Measurements from ENCODE around the gene GLT1D1. TPM values are rescaled to one million over a fixed set of nuclear protein-coding genes. Genes with fewer than 3 reads are reported as not detected.

The GLT1D1 gene
- total RNA-seq, 1 experiment from 2014 or later, result not detected

DNA sequence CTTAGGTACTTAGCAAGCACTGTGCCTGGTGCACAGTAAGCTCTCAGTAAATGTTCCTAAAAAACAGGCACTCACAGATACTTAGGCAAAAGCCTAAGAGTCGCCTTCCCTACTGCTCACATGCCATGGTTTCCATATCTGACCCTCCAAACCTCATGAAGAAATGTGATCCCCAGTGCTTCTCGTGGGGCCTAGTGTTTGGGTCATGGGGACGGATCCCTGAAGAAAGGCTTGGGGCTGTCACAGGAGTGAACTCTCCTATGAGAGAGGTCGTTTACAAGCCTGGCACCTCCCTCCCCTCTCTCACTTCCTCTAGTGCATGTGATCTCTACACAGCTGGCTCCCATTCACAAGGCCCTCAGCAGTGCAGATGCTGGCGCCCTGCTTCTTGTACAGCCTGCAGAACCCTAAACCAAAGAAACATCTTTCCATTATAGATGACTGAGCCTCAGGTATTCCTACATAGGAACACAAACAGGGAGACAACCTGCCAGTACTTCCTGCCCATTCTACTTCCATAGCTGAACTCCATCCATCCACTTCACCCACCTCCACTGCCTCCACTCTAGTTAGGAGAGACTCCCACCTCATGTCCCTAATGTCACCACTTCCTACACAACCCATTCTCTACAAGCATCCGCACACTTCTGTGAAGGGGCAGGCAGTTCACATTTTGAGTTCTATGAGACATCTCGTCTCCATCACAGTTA lies 32.4 kb upstream of the GLT1D1 start:
- no peaks in the 10 kb centered on the region for H4K20me1 ChIP-seq (ENCODE audit: insufficient read depth)
- ATAC-seq (no peak), DNase-seq (ENCODE audit: low read depth, low spot score) (no peak)
- H2AFZ ChIP-seq (ENCODE audit: low read depth, low read length, poor library complexity, severe bottlenecking), result no peak overlapping the region
- ChIA-PET POLR2A (no interaction called here), RAD21 (ENCODE audit: low non-redundant PET in 1 of 2, low total read pairs in 2 of 2, uncharacterized antibody in 2 of 2, unreplicated experiment in 2 of 2) (no interaction called here), CTCF (no interaction called here)
- no TSS peak for BruUV-seq (replicated peaks)
- intact Hi-C loops (cut with micrococcal nuclease), result loop anchor here (5.0 kb wide), 1 partner anchor 39 kb away; no protein-coding TSS in a partner anchor
- H3K4me1 ChIP-seq (ENCODE audit: control insufficient read depth in 1 of 2, insufficient read depth in 2 of 2, low read length in 2 of 2), result peaks cover 0 to 11% of the 10 kb centered on the region in 2 experiments; a peak in 2 of 4 replicates
- H3K27me3 ChIP-seq (ENCODE audit: insufficient read depth, low read length), result no peaks in the 10 kb centered on the region
- no peak overlapping the region for H3K4me2 ChIP-seq (ENCODE audit: low read length)
- peaks cover 76% of the 10 kb centered on the region for H3K79me2 ChIP-seq (ENCODE audit: insufficient read depth, low read length)
- no peak for TF ChIP-seq CBX3 (IDR thresholded peaks at IDR 0.05; ENCODE audit: low read depth)
- H3K9me2 ChIP-seq (ENCODE audit: insufficient read depth), result no peaks in the 10 kb centered on the region
- no peak overlapping the region for H3K9ac ChIP-seq (ENCODE audit: low read length)
- H3K36me3 ChIP-seq (ENCODE audit: control insufficient read depth in 1 of 2, insufficient read depth in 2 of 2, low read length in 2 of 2), result 0 out of 4 replicates have a peak, but pooled peaks cover 0 to 3% of the 10 kb centered on the region in 2 experiments
- H3K4me3 ChIP-seq (replicated peaks in 1 of 2; ENCODE audit: low read depth in 1 of 2, low read length in 2 of 2), result no peak overlapping the region
- no peak overlapping the region for H3K27ac ChIP-seq (ENCODE audit: low read depth, low read length)
- no peaks in the 10 kb centered on the region for H3K9me3 ChIP-seq (ENCODE audit: control insufficient read depth in 1 of 2, insufficient read depth in 1 of 2, low read depth in 1 of 2, low read length in 2 of 2)

- intact Hi-C loops (cut with micrococcal nuclease), result loop anchor here (5.0 kb wide), 1 partner anchor 41 kb away; no protein-coding TSS in a partner anchor
- Histone ChIP-seq H3K9ac (ENCODE audit: low read length) (peak overlapping the region; percentile 77), H3K4me1 (ENCODE audit: control insufficient read depth in 1 of 2, insufficient read depth in 2 of 2, low read length in 2 of 2) (peaks cover 0 to 11% of the 10 kb centered on the region in 2 experiments; a peak in 2 of 4 replicates), H3K9me3 (ENCODE audit: control insufficient read depth in 1 of 2, insufficient read depth in 1 of 2, low read depth in 1 of 2, low read length in 2 of 2) (no peaks in the 10 kb centered on the region), H2AFZ (ENCODE audit: low read depth, low read length, poor library complexity, severe bottlenecking) (no peak overlapping the region), H3K27me3 (ENCODE audit: insufficient read depth, low read length) (no peaks in the 10 kb centered on the region), H3K9me2 (ENCODE audit: insufficient read depth) (no peaks in the 10 kb centered on the region), H3K79me2 (ENCODE audit: insufficient read depth, low read length) (peaks cover 51% of the 10 kb centered on the region), H3K4me3 (replicated peaks in 1 of 2; ENCODE audit: low read depth in 1 of 2, low read length in 2 of 2) (peak overlapping the region; percentile 83 to 88), H3K27ac (ENCODE audit: low read depth, low read length) (peak overlapping the region; percentile 95), H3K4me2 (ENCODE audit: low read length) (peak overlapping the region; percentile 83), H4K20me1 (ENCODE audit: insufficient read depth) (no peaks in the 10 kb centered on the region), H3K36me3 (ENCODE audit: control insufficient read depth in 1 of 2, insufficient read depth in 2 of 2, low read length in 2 of 2) (0 out of 4 replicates have a peak, but pooled peaks cover 0 to 3% of the 10 kb centered on the region in 2 experiments)
- no TSS peak for BruUV-seq (replicated peaks)
- peak; percentile 68 for ATAC-seq
- ChIA-PET RAD21 (ENCODE audit: low non-redundant PET in 1 of 2, low total read pairs in 2 of 2, uncharacterized antibody in 2 of 2, unreplicated experiment in 2 of 2) (no interaction called here), POLR2A (interaction anchor here (0.9 kb wide), 2 partner anchors 10 to 13 kb away, joined by 3 read pairs; no protein-coding TSS in a partner anchor), CTCF (no interaction called here)
- DNase-seq (ENCODE audit: low read depth, low spot score), result no peak
- TF ChIP-seq JUND (IDR thresholded peaks at IDR 0.05) (no peak), EZH2 (IDR thresholded peaks at IDR 0.05) (no peak), CBX3 (IDR thresholded peaks at IDR 0.05; ENCODE audit: low read depth) (peak; percentile 7; the same call in 1 of the 2 replicates), SP1 (IDR thresholded peaks at IDR 0.05; ENCODE audit: low read depth) (no peak), SRF (IDR thresholded peaks at IDR 0.05; ENCODE audit: low read depth) (no peak), POLR2A (IDR thresholded peaks at IDR 0.05; ENCODE audit: borderline replicate concordance, extremely low read depth, insufficient read depth, insufficient read length) (no peak), YY1 (IDR thresholded peaks at IDR 0.05; ENCODE audit: extremely low read depth, insufficient replicate concordance, low read depth, low read length) (no peak), MAX (IDR thresholded peaks at IDR 0.05) (peak; percentile 2; the same call in 1 of the 2 replicates), ZFX (IDR thresholded peaks at IDR 0.05) (peak; percentile 82), CTCF (IDR thresholded peaks at IDR 0.05 in 2 of 3, conservative IDR thresholded peaks at IDR 0.05 in 1 of 3; ENCODE audit: borderline replicate concordance in 1 of 3, insufficient read depth in 1 of 3, low read depth in 2 of 3, low read length in 2 of 3) (no peak), EZH2phosphoT487 (IDR thresholded peaks at IDR 0.05; ENCODE audit: borderline replicate concordance) (no peak), CEBPB (IDR thresholded peaks at IDR 0.05; ENCODE audit: low read depth) (no peak), ELF1 (IDR thresholded peaks at IDR 0.05; ENCODE audit: borderline replicate concordance, low read depth) (no peak), TCF7L2 (IDR thresholded peaks at IDR 0.05; ENCODE audit: borderline replicate concordance, extremely low read depth, insufficient read depth, insufficient read length) (no peak), FOSL1 (IDR thresholded peaks at IDR 0.05; ENCODE audit: low read depth) (no peak)
Observed at GRCh38 chr12:128823216-128823915, 29.9 kb upstream of the GLT1D1 start.
